GM12875 (cell line): ENCODE data around the gene U2AF2.

Source experiments
- H3K4me3 ChIP-seq: one replicate; pipeline ENCODE4 v1.5.1; 2011; ENCODE audit warnings: low read depth, low read length, control low read depth
- CTCF ChIP-seq: IDR thresholded peaks from 2 replicates; pipeline ENCODE4 v1.5.1; 2011; ENCODE audit warnings: low read depth, mild to moderate bottlenecking, control low read depth, inconsistent platforms, low read length, moderate library complexity, borderline replicate concordance; ENCODE audit not compliant: insufficient read depth

The U2AF2 gene

GRCh38 chr19:55723491-55723890 is 68.7 kb downstream of the U2AF2 start:
- no peak overlapping the region for H3K4me3 ChIP-seq
- no peak for TF ChIP-seq CTCF
